ENCODE results near the gene SEMA3C. TPM values are rescaled to one million over a fixed set of nuclear protein-coding genes. Genes with fewer than 3 reads are reported as not detected.

Gene SEMA3C
- total RNA-seq, 1 donor from 2014 or later = 266 TPM

DNA sequence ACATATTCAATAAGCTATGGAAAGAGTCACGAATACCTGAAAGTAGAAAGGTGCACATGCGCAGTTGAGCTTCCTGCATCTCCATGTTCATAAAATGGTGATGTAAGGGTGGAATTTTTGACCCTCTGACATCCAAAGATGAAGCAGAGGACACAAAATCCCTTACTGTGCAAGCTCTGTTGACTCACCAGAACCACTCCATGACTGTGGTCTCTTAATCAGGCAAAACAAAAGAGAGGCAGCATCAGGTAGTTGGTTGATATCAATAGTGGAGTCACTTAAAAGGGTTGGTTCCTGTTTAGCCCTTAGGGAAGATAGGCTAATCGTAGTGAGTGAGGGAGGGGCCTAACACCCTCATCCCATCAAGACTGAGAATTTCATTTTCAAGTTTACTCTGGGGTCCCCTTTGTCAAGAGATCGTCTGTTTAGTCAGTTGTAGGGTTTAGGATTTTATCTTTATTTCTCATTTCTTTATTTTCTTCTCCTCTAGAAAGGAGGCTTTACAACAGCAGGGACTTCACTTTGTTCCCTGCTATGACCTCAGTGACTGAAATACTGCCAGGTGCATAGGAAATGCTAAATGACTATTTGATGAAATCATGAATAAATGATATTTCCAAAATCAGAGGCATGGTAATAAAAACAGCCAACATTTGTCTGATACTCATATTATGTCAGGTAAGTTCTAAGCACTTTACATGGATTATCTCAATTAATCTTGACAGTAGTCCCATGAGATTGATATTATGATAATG is 182.3 kb downstream of the SEMA3C start:
- Histone ChIP-seq H3K4me3 (ENCODE audit: low read length in 3 of 3) (no peak overlapping the region), H3K9ac (ENCODE audit: low read depth in 1 of 3, low read length in 3 of 3) (no peak overlapping the region), H3K27me3 (ENCODE audit: control insufficient read depth in 3 of 3, insufficient read depth in 3 of 3, low read length in 3 of 3) (no peaks in the 10 kb centered on the region), H3K36me3 (ENCODE audit: control insufficient read depth in 3 of 3, insufficient read depth in 3 of 3, low read length in 3 of 3) (no peaks in the 10 kb centered on the region), H3K9me3 (ENCODE audit: control insufficient read depth in 3 of 3, low read length in 3 of 3) (no peaks in the 10 kb centered on the region), H3K4me1 (ENCODE audit: control insufficient read depth in 3 of 3, insufficient read depth in 3 of 3, low read length in 3 of 3) (no peaks in the 10 kb centered on the region), H3K27ac (ENCODE audit: low read depth, low read length) (no peak overlapping the region)

DNA sequence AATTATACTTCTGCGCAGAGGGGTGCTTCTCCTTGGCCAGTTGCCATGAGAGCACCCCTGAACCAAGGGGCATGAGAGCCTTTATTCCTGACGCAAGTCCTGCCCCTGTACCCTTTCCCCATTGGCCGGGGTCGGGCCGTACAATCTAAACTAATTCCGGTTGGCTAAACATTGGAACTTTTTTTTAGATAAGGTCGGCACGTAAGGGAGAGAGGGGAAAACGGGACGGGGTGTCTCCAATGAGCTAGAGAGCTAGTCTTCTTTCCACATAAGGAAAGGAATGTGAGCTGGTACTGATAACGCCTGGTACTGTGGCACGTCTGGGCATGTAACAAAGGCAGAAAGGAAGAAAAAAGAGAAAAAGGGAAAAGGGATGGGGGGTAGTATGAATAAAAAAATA is 183.5 kb downstream of the SEMA3C start:
- Histone ChIP-seq H3K4me1 (ENCODE audit: control insufficient read depth in 3 of 3, insufficient read depth in 3 of 3, low read length in 3 of 3) (no peaks in the 10 kb centered on the region), H3K27me3 (ENCODE audit: control insufficient read depth in 3 of 3, insufficient read depth in 3 of 3, low read length in 3 of 3) (no peaks in the 10 kb centered on the region), H3K27ac (ENCODE audit: low read depth, low read length) (no peak overlapping the region), H3K4me3 (ENCODE audit: low read length in 3 of 3) (no peak overlapping the region), H3K9me3 (ENCODE audit: control insufficient read depth in 3 of 3, low read length in 3 of 3) (no peaks in the 10 kb centered on the region), H3K9ac (ENCODE audit: low read depth in 1 of 3, low read length in 3 of 3) (no peak overlapping the region), H3K36me3 (ENCODE audit: control insufficient read depth in 3 of 3, insufficient read depth in 3 of 3, low read length in 3 of 3) (no peaks in the 10 kb centered on the region)

DNA sequence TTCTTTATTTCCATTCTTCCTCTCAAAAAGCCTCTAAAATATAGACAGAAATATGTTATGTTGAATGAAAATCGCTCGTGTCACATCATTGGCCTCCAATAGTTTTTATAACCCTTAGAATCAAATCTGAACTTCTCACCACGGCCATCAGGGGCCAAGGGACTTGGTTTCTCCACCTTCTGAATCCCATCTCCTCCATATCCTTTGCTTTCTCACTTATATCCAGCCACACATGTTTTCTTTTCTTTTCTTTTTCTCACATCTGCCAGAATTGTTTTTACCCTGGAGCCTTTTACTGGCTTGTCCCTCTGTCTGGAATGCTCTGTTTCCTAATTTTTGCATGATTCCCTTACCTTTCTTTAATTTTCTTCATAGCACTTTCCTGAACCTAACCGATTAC is 184.8 kb downstream of the SEMA3C start:
- Histone ChIP-seq H3K9me3 (ENCODE audit: control insufficient read depth in 3 of 3, low read length in 3 of 3) (no peaks in the 10 kb centered on the region), H3K9ac (ENCODE audit: low read depth in 1 of 3, low read length in 3 of 3) (no peak overlapping the region), H3K4me3 (ENCODE audit: low read length in 3 of 3) (no peak overlapping the region), H3K4me1 (ENCODE audit: control insufficient read depth in 3 of 3, insufficient read depth in 3 of 3, low read length in 3 of 3) (no peaks in the 10 kb centered on the region), H3K27me3 (ENCODE audit: control insufficient read depth in 3 of 3, insufficient read depth in 3 of 3, low read length in 3 of 3) (no peaks in the 10 kb centered on the region), H3K36me3 (ENCODE audit: control insufficient read depth in 3 of 3, insufficient read depth in 3 of 3, low read length in 3 of 3) (no peaks in the 10 kb centered on the region), H3K27ac (ENCODE audit: low read depth, low read length) (no peak overlapping the region)

- Histone ChIP-seq H3K36me3 (ENCODE audit: control insufficient read depth in 3 of 3, insufficient read depth in 3 of 3, low read length in 3 of 3) (no peaks in the 10 kb centered on the region), H3K4me1 (ENCODE audit: control insufficient read depth in 3 of 3, insufficient read depth in 3 of 3, low read length in 3 of 3) (no peaks in the 10 kb centered on the region), H3K27me3 (ENCODE audit: control insufficient read depth in 3 of 3, insufficient read depth in 3 of 3, low read length in 3 of 3) (no peaks in the 10 kb centered on the region), H3K27ac (ENCODE audit: low read depth, low read length) (no peak overlapping the region), H3K9me3 (ENCODE audit: control insufficient read depth in 3 of 3, low read length in 3 of 3) (no peaks in the 10 kb centered on the region), H3K4me3 (ENCODE audit: low read length in 3 of 3) (no peak overlapping the region), H3K9ac (ENCODE audit: low read depth in 1 of 3, low read length in 3 of 3) (no peak overlapping the region)
Observed at GRCh38 chr7:80733333-80733915, 185.4 kb downstream of the SEMA3C start.

- Histone ChIP-seq H3K36me3 (ENCODE audit: control insufficient read depth in 3 of 3, insufficient read depth in 3 of 3, low read length in 3 of 3) (no peaks in the 10 kb centered on the region), H3K4me3 (ENCODE audit: low read length in 3 of 3) (no peak overlapping the region), H3K27me3 (ENCODE audit: control insufficient read depth in 3 of 3, insufficient read depth in 3 of 3, low read length in 3 of 3) (no peaks in the 10 kb centered on the region), H3K9me3 (ENCODE audit: control insufficient read depth in 3 of 3, low read length in 3 of 3) (no peaks in the 10 kb centered on the region), H3K4me1 (ENCODE audit: control insufficient read depth in 3 of 3, insufficient read depth in 3 of 3, low read length in 3 of 3) (no peaks in the 10 kb centered on the region), H3K9ac (ENCODE audit: low read depth in 1 of 3, low read length in 3 of 3) (no peak overlapping the region), H3K27ac (ENCODE audit: low read depth, low read length) (no peak overlapping the region)
Observed at GRCh38 chr7:80732630-80733029, 186.2 kb downstream of the SEMA3C start.

GRCh38 chr7:80731281-80731680 is 187.6 kb downstream of the SEMA3C start:
- Histone ChIP-seq H3K9me3 (ENCODE audit: control insufficient read depth in 3 of 3, low read length in 3 of 3) (no peaks in the 10 kb centered on the region), H3K27me3 (ENCODE audit: control insufficient read depth in 3 of 3, insufficient read depth in 3 of 3, low read length in 3 of 3) (no peaks in the 10 kb centered on the region), H3K36me3 (ENCODE audit: control insufficient read depth in 3 of 3, insufficient read depth in 3 of 3, low read length in 3 of 3) (no peaks in the 10 kb centered on the region), H3K4me3 (ENCODE audit: low read length in 3 of 3) (no peak overlapping the region), H3K9ac (ENCODE audit: low read depth in 1 of 3, low read length in 3 of 3) (no peak overlapping the region), H3K27ac (ENCODE audit: low read depth, low read length) (no peak overlapping the region), H3K4me1 (ENCODE audit: control insufficient read depth in 3 of 3, insufficient read depth in 3 of 3, low read length in 3 of 3) (no peaks in the 10 kb centered on the region)

- Histone ChIP-seq H3K9ac (ENCODE audit: low read depth in 1 of 3, low read length in 3 of 3) (no peak overlapping the region), H3K27ac (ENCODE audit: low read depth, low read length) (no peak overlapping the region), H3K4me1 (ENCODE audit: control insufficient read depth in 3 of 3, insufficient read depth in 3 of 3, low read length in 3 of 3) (no peaks in the 10 kb centered on the region), H3K4me3 (ENCODE audit: low read length in 3 of 3) (no peak overlapping the region), H3K9me3 (ENCODE audit: control insufficient read depth in 3 of 3, low read length in 3 of 3) (no peaks in the 10 kb centered on the region), H3K36me3 (ENCODE audit: control insufficient read depth in 3 of 3, insufficient read depth in 3 of 3, low read length in 3 of 3) (no peaks in the 10 kb centered on the region), H3K27me3 (ENCODE audit: control insufficient read depth in 3 of 3, insufficient read depth in 3 of 3, low read length in 3 of 3) (no peaks in the 10 kb centered on the region)
Observed at GRCh38 chr7:80729591-80730320, 189.1 kb downstream of the SEMA3C start.

- Histone ChIP-seq H3K27me3 (ENCODE audit: control insufficient read depth in 3 of 3, insufficient read depth in 3 of 3, low read length in 3 of 3) (no peaks in the 10 kb centered on the region), H3K36me3 (ENCODE audit: control insufficient read depth in 3 of 3, insufficient read depth in 3 of 3, low read length in 3 of 3) (no peaks in the 10 kb centered on the region), H3K9ac (ENCODE audit: low read depth in 1 of 3, low read length in 3 of 3) (no peak overlapping the region), H3K4me1 (ENCODE audit: control insufficient read depth in 3 of 3, insufficient read depth in 3 of 3, low read length in 3 of 3) (peaks cover 0 to 4% (median 0%) of the 10 kb centered on the region in 3 donors), H3K4me3 (ENCODE audit: low read length in 3 of 3) (no peak overlapping the region), H3K9me3 (ENCODE audit: control insufficient read depth in 3 of 3, low read length in 3 of 3) (no peaks in the 10 kb centered on the region), H3K27ac (ENCODE audit: low read depth, low read length) (no peak overlapping the region)
Observed at GRCh38 chr7:80726666-80727065, 192.2 kb downstream of the SEMA3C start.

- no peak overlapping the region for H3K27ac ChIP-seq (ENCODE audit: low read depth, low read length)
- no peak overlapping the region for H3K9ac ChIP-seq (ENCODE audit: low read depth in 1 of 3, low read length in 3 of 3)
- no peaks in the 10 kb centered on the region for H3K9me3 ChIP-seq (ENCODE audit: control insufficient read depth in 3 of 3, low read length in 3 of 3)
- H3K36me3 ChIP-seq (ENCODE audit: control insufficient read depth in 3 of 3, insufficient read depth in 3 of 3, low read length in 3 of 3) = no peaks in the 10 kb centered on the region
- H3K4me1 ChIP-seq (ENCODE audit: control insufficient read depth in 3 of 3, insufficient read depth in 3 of 3, low read length in 3 of 3) = peaks cover 0 to 4% (median 0%) of the 10 kb centered on the region in 3 donors
- H3K27me3 ChIP-seq (ENCODE audit: control insufficient read depth in 3 of 3, insufficient read depth in 3 of 3, low read length in 3 of 3) = no peaks in the 10 kb centered on the region
- no peak overlapping the region for H3K4me3 ChIP-seq (ENCODE audit: low read length in 3 of 3)
Observed at GRCh38 chr7:80725181-80725611, 193.7 kb downstream of the SEMA3C start.

- H3K9ac ChIP-seq (ENCODE audit: low read depth in 1 of 3, low read length in 3 of 3) = no peak overlapping the region
- no peaks in the 10 kb centered on the region for H3K9me3 ChIP-seq (ENCODE audit: control insufficient read depth in 3 of 3, low read length in 3 of 3)
- no peak overlapping the region for H3K4me3 ChIP-seq (ENCODE audit: low read length in 3 of 3)
- H3K36me3 ChIP-seq (ENCODE audit: control insufficient read depth in 3 of 3, insufficient read depth in 3 of 3, low read length in 3 of 3) = no peaks in the 10 kb centered on the region
- H3K27ac ChIP-seq (ENCODE audit: low read depth, low read length) = no peak overlapping the region
- no peaks in the 10 kb centered on the region for H3K27me3 ChIP-seq (ENCODE audit: control insufficient read depth in 3 of 3, insufficient read depth in 3 of 3, low read length in 3 of 3)
- peaks cover 0 to 4% (median 0%) of the 10 kb centered on the region in 3 donors for H3K4me1 ChIP-seq (ENCODE audit: control insufficient read depth in 3 of 3, insufficient read depth in 3 of 3, low read length in 3 of 3)
Observed at GRCh38 chr7:80724249-80724871, 194.5 kb downstream of the SEMA3C start.

Measured in skeletal muscle tissue (tissue), 4 donors.